Diencephalon (tissue), 1 donor: Measurements from ENCODE around the gene NAPA. TPM values are rescaled to one million over a fixed set of nuclear protein-coding genes. Genes with fewer than 3 reads are reported as not detected.

Experiments used
- total RNA-seq: library from RNA; depleted of rRNA; stranded (reverse); fragments of >200 nt; gene quantifications from one replicate; pipeline ENCODE4 v1.2.3, GENCODE V29; 2014

The NAPA gene
- total RNA-seq: 62.7 TPM

GRCh38 chr19:47514869-47515588 lies at the start of gene NAPA:
NAPA (minus strand) TSS chr19:47515063; CDS start chr19:47514940, 123 bp downstream.

DNA sequence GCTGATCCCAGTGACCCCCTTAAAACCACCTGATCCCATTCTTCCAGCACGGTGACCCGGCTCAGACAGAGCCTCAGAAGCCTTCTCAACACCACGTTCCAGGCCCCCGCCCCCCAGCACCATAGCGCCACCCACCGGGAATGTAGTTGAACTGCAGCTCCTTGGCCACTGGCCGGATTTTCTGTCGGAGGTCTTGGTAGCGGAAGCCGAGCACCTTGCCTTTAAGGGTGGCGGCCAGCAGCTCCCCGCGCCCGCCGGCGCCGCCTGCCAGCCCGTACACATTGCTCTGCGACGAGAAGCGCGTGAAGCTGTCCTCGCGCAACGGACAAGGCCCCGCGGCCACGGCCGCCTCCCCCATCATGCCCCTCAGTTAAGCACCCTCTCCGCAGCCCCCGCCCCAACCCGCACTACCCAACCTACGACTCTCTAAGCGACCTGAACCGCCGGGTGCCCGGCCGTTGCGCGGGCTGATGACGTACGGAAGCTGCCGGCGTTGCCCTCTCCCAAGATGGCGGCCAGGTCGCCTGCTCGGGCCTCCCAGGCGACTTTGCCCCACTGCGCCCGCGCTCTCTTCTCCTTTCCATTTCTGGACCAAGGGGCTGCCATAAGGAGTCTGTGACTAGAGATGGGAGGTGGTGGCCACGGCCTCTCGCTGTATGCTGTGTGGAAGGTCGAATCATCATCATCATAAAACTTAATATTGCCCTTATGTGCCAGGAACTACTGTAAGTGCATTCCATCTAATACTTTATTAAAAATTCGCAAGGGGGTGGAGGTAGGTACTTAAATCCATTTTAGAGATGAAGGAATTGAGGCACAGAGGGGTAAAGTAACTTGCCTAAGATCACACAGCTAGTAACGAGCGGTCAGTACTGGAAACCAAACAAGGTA lies 30.8 kb downstream of the NAPA start, which contains the start of gene KPTN:
Gene KPTN (minus strand): TSS at position 420 of the 891 bp plus-strand sequence. CDS start 59 bp downstream, at position 361.

DNA sequence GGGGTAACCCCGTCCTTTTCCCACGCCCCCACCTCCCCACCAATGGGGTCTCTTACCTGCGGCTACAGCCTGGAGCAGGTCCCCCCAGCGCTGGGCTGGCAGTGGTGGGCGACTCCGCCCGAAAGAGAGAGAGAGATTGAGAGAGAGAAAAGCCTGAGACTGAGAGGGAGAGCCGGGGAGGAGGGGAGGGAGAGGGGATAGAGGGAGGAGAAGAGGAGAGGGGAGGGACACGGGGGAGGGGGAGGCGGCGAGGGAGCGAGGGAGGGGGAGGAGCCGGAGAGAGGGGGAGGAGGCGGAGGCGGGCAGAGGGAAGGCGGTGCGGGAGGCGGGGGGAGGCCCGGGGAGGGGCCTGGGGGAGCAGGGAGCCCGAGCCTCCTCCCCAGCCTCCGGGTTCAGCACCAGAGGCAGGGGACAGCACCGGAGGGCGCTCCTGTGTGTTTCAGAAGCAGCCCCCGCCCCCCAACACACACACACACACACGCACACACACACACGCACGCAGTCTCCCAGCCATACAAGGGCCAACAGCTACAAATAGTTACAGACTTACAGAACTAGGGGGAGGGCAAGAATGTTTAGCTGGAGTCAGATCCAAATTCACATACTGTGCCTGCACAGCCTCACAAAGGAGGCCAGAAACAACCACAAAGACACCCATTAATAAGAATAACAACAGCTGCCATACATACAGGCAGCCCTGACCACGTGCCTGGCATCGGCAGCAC lies 43.0 kb downstream of the NAPA start, which contains the start of gene SLC8A2:
Gene SLC8A2 (minus strand): TSS at position 161 of the 725 bp plus-strand sequence. CDS start 5,490 bp downstream, outside the sequence.

Other genes with a start within 250 kb of the NAPA start
- gene INAFM1, start 240.2 kb downstream of the NAPA start, total RNA-seq: 4.8 TPM
- gene C5AR1, start 205.2 kb downstream of the NAPA start, total RNA-seq: 0.46 TPM
- gene C5AR2, start 182.9 kb downstream of the NAPA start, total RNA-seq: 0.46 TPM
- gene DHX34, start 165.7 kb downstream of the NAPA start, total RNA-seq: 12.5 TPM
- 76.4 TPM for gene MEIS3, start 95.5 kb downstream of the NAPA start, total RNA-seq
- gene SLC8A2, start 43.2 kb downstream of the NAPA start, total RNA-seq: 58.8 TPM
- 7.2 TPM for gene KPTN, start 30.8 kb downstream of the NAPA start, total RNA-seq
- 0.23 TPM for gene ZNF541, start 58.1 kb upstream of the NAPA start, total RNA-seq
- 6.2 TPM for gene BICRA, start 94.1 kb upstream of the NAPA start, total RNA-seq
- 1.8 TPM for gene EHD2, start 198.4 kb upstream of the NAPA start, total RNA-seq
- gene NOP53, start 230.5 kb upstream of the NAPA start, total RNA-seq: 53.1 TPM